ENCODE measurements around the gene HOXB7. TPM values are rescaled to one million over a fixed set of nuclear protein-coding genes. Genes with fewer than 3 reads are reported as not detected.

The HOXB7 gene
- total and polyA plus RNA-seq, 10 of the 15 experiments (the other 5 are each of a cell fraction or from before 2014, with no cell fraction given): 2.8 to 7.4 (median 4.2) TPM

DNA sequence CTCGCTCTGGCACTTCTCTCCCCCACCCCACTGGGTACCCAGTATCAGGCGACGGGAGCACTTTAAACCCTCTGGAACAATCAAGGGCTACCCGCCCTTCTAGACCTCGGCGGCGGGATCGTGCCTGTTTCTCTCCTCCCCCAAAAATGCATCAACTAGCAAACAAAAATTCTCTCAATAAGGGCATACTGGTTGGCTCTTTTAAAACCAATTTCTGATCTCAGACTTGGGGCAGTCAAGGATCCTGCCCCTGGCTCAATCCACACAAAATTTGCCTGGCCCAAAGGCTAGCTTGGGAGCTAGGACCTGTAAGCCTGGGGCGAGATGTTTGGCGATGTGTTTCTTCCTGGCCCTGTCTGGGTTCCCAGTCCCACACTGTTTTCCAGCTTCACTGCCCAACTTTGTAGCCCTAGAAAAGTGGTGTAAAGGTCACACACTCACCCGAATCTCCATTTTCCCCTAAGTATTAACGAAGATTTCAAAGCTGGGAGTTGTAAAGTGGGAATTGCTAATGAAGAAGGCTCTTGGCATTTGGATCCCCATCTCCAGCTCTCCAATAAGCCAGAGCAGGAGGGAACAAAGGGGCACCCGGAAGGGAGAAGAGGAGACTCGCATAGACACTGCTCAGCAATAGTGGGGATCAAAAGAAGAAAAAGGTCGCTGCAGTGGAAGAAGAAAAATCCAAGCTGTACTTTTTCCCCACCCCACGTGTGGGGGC lies 51.5 kb downstream of the HOXB7 start:
- no peak overlapping the region for H2AFZ ChIP-seq (ENCODE audit: control insufficient read depth, low read depth, low read length)
- RAD21 ChIA-PET (ENCODE audit: unreplicated experiment): no interaction called here
- CTCF ChIA-PET: interaction anchor here (0.8 kb wide), 2 partner anchors 48 to 226 kb away, joined by 3 read pairs; no protein-coding TSS in a partner anchor
- no peak overlapping the region for H3K4me3 ChIP-seq
- WGBS (ENCODE audit: insufficient coverage, insufficient replicate concordance, low lambda C conversion rate, missing lambda C conversion rate): 64% methylated on average over 16 of the region's 16 CpGs
- H3K4me2 ChIP-seq (ENCODE audit: control insufficient read depth, insufficient read depth): no peak overlapping the region
- H3K9me3 ChIP-seq (replicated peaks; ENCODE audit: control insufficient read depth, insufficient read depth, low read length): no peaks in the 10 kb centered on the region
- no peaks in the 10 kb centered on the region; a peak in 2 of 4 replicates for H3K36me3 ChIP-seq (ENCODE audit: control insufficient read depth in 2 of 2, insufficient read depth in 2 of 2, low read length in 1 of 2)
- POLR2A ChIA-PET: interaction anchor here (0.5 to 0.6 kb wide), 2 partner anchors 31 to 557 kb away, joined by 3 read pairs; no protein-coding TSS in a partner anchor
- no peak for FAIRE-seq
- DNase-seq (ENCODE audit: low read depth, low spot score): no peak
- TF ChIP-seq ZBED1 (IDR thresholded peaks at IDR 0.05; ENCODE audit: borderline replicate concordance) (no peak), HCFC1 (IDR thresholded peaks at IDR 0.05; ENCODE audit: low read length) (no peak), RCOR1 (conservative IDR thresholded peaks at IDR 0.05; ENCODE audit: low read depth, low read length) (no peak), BRCA1 (IDR thresholded peaks at IDR 0.05; ENCODE audit: low read depth, low read length) (no peak)
- TF ChIP-seq, protein P1, sequence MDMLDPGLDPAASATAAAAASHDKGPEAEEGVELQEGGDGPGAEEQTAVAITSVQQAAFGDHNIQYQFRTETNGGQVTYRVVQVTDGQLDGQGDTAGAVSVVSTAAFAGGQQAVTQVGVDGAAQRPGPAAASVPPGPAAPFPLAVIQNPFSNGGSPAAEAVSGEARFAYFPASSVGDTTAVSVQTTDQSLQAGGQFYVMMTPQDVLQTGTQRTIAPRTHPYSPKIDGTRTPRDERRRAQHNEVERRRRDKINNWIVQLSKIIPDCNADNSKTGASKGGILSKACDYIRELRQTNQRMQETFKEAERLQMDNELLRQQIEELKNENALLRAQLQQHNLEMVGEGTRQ (IDR thresholded peaks at IDR 0.05; ENCODE audit: borderline replicate concordance, low read depth, low read length): no peak
- in situ Hi-C loops (cut with MboI): no loop called here
- intact Hi-C loops (cut with micrococcal nuclease; ENCODE audit: unreplicated experiment): no loop called here
- ATAC-seq: no peak
- H3K4me1 ChIP-seq (ENCODE audit: control insufficient read depth, insufficient read depth, low read length): no peaks in the 10 kb centered on the region
- H3K27ac ChIP-seq (ENCODE audit: control insufficient read depth, insufficient read depth): no peak overlapping the region
- H3K27me3 ChIP-seq (replicated peaks in 1 of 2; ENCODE audit: control insufficient read depth in 2 of 2, insufficient read depth in 2 of 2, low read length in 1 of 2): no peaks in the 10 kb centered on the region
- no TSS peak for BruUV-seq (replicated peaks)
- H3K79me2 ChIP-seq (ENCODE audit: control insufficient read depth, insufficient read depth, low read length): no peaks in the 10 kb centered on the region
- H4K20me1 ChIP-seq (ENCODE audit: control insufficient read depth, insufficient read depth): no peaks in the 10 kb centered on the region
- SMC1A ChIA-PET (ENCODE audit: uncharacterized antibody, unreplicated experiment): no interaction called here
- H3K9ac ChIP-seq (ENCODE audit: control insufficient read depth, insufficient read depth, low read length): no peak overlapping the region

- no peak overlapping the region for H3K4me3 ChIP-seq
- no peaks in the 10 kb centered on the region for H3K79me2 ChIP-seq (ENCODE audit: control insufficient read depth, insufficient read depth, low read length)
- no peaks in the 10 kb centered on the region for H4K20me1 ChIP-seq (ENCODE audit: control insufficient read depth, insufficient read depth)
- in situ Hi-C loops (cut with MboI): no loop called here
- no peak overlapping the region for H3K27ac ChIP-seq (ENCODE audit: control insufficient read depth, insufficient read depth)
- H3K27me3 ChIP-seq (replicated peaks in 1 of 2; ENCODE audit: control insufficient read depth in 2 of 2, insufficient read depth in 2 of 2, low read length in 1 of 2): no peaks in the 10 kb centered on the region
- ChIA-PET POLR2A (no interaction called here), SMC1A (ENCODE audit: uncharacterized antibody, unreplicated experiment) (no interaction called here), CTCF (no interaction called here), RAD21 (ENCODE audit: unreplicated experiment) (no interaction called here)
- DNase-seq (ENCODE audit: low read depth, low spot score) (no peak), FAIRE-seq (no peak), ATAC-seq (no peak)
- no peak overlapping the region for H3K9ac ChIP-seq (ENCODE audit: control insufficient read depth, insufficient read depth, low read length)
- WGBS (ENCODE audit: insufficient coverage, insufficient replicate concordance, low lambda C conversion rate, missing lambda C conversion rate): 29% methylated on average over 2 of the region's 2 CpGs
- no peaks in the 10 kb centered on the region for H3K4me1 ChIP-seq (ENCODE audit: control insufficient read depth, insufficient read depth, low read length)
- no peak overlapping the region for H3K4me2 ChIP-seq (ENCODE audit: control insufficient read depth, insufficient read depth)
- H2AFZ ChIP-seq (ENCODE audit: control insufficient read depth, low read depth, low read length): no peak overlapping the region
- no peaks in the 10 kb centered on the region; a peak in 2 of 4 replicates for H3K36me3 ChIP-seq (ENCODE audit: control insufficient read depth in 2 of 2, insufficient read depth in 2 of 2, low read length in 1 of 2)
- no peaks in the 10 kb centered on the region for H3K9me3 ChIP-seq (replicated peaks; ENCODE audit: control insufficient read depth, insufficient read depth, low read length)
- BruUV-seq (replicated peaks): no TSS peak
- intact Hi-C loops (cut with micrococcal nuclease; ENCODE audit: unreplicated experiment): no loop called here
- TF ChIP-seq CUX1 (IDR thresholded peaks at IDR 0.05; ENCODE audit: insufficient replicate concordance, low read depth, low read length) (no peak), ESRRA (IDR thresholded peaks at IDR 0.05; ENCODE audit: low read length) (no peak), ATF3 (IDR thresholded peaks at IDR 0.05; ENCODE audit: borderline replicate concordance, extremely low read depth, low read depth, low read length) (no peak), SMAD1 (IDR thresholded peaks at IDR 0.05; ENCODE audit: low read depth, partially characterized antibody) (no peak), SPI1 (IDR thresholded peaks at IDR 0.05; ENCODE audit: borderline replicate concordance, insufficient read depth, low read depth, low read length) (no peak)
Observed at GRCh38 chr17:48558831-48559121, 52.0 kb downstream of the HOXB7 start.

All from GM12878 (cell line).